ENCODE results near the gene CDC42. TPM values are rescaled to one million over a fixed set of nuclear protein-coding genes. Genes with fewer than 3 reads are reported as not detected.

Gene CDC42
- total RNA-seq, 2 donors from 2014 or later, result 39.9 to 72.1 TPM

GRCh38 chr1:22131875-22132486 lies 79.5 kb downstream of the CDC42 start:
- Histone ChIP-seq H3K4me3 (no peak overlapping the region), H3K9me3 (no peaks in the 10 kb centered on the region), H3K4me1 (peaks cover 8% of the 10 kb centered on the region), H3K27me3 (no peaks in the 10 kb centered on the region), H3K36me3 (replicated peaks in 1 of 2; ENCODE audit: insufficient read depth in 1 of 2, low read depth in 2 of 2) (no peaks in the 10 kb centered on the region), H3K27ac (no peak overlapping the region)
- intact Hi-C loops (cut with DNase I), result loop anchor here (10.0 kb wide), 1 partner anchor 283 kb away; no protein-coding TSS in a partner anchor
- TF ChIP-seq POLR2A (IDR thresholded peaks at IDR 0.05), result no peak
- peak; percentile 61 to 79 (median 77) for TF ChIP-seq CTCF (IDR thresholded peaks at IDR 0.05)
- 10 to 19% methylated on average over 6 to 10 of the region's 10 CpGs for WGBS, 2 donors
- DNase-seq (peak; percentile 49 to 75 (median 58)), ATAC-seq (peak; percentile 57)

GRCh38 chr1:22132517-22133235 lies 80.2 kb downstream of the CDC42 start:
- intact Hi-C loops (cut with DNase I), result loop anchor here (10.0 kb wide), 1 partner anchor 282 kb away; no protein-coding TSS in a partner anchor
- WGBS, 2 donors, result 59 to 89% methylated on average over 3 to 15 of the region's 15 CpGs
- Histone ChIP-seq H3K27ac (no peak overlapping the region), H3K36me3 (replicated peaks in 1 of 2; ENCODE audit: insufficient read depth in 1 of 2, low read depth in 2 of 2) (no peaks in the 10 kb centered on the region), H3K27me3 (no peaks in the 10 kb centered on the region), H3K9me3 (no peaks in the 10 kb centered on the region), H3K4me1 (peaks cover 8% of the 10 kb centered on the region), H3K4me3 (no peak overlapping the region)
- DNase-seq (peak in 1 of 4 donors; percentile 47), ATAC-seq (no peak)
- TF ChIP-seq POLR2A (IDR thresholded peaks at IDR 0.05) (no peak), CTCF (IDR thresholded peaks at IDR 0.05) (no peak)

- Histone ChIP-seq H3K4me1 (peaks cover 8% of the 10 kb centered on the region), H3K27ac (no peak overlapping the region), H3K36me3 (replicated peaks in 1 of 2; ENCODE audit: insufficient read depth in 1 of 2, low read depth in 2 of 2) (no peaks in the 10 kb centered on the region), H3K9me3 (no peaks in the 10 kb centered on the region), H3K4me3 (no peak overlapping the region), H3K27me3 (no peaks in the 10 kb centered on the region)
- DNase-seq, result no peak
- ATAC-seq, result no peak
- intact Hi-C loops (cut with DNase I), result loop anchor here (10.0 kb wide), 1 partner anchor 281 kb away; no protein-coding TSS in a partner anchor
- TF ChIP-seq CTCF (IDR thresholded peaks at IDR 0.05) (no peak), POLR2A (IDR thresholded peaks at IDR 0.05) (no peak)
- 78 to 94% methylated on average over 2 to 16 of the region's 16 CpGs for WGBS, 2 donors
Measured at GRCh38 chr1:22133247-22133930, 80.9 kb downstream of the CDC42 start.

GRCh38 chr1:22133931-22134324 lies 81.4 kb downstream of the CDC42 start:
- ATAC-seq (no peak), DNase-seq (no peak)
- Histone ChIP-seq H3K4me3 (no peak overlapping the region), H3K36me3 (replicated peaks in 1 of 2; ENCODE audit: insufficient read depth in 1 of 2, low read depth in 2 of 2) (no peaks in the 10 kb centered on the region), H3K27me3 (no peaks in the 10 kb centered on the region), H3K27ac (no peak overlapping the region), H3K9me3 (no peaks in the 10 kb centered on the region), H3K4me1 (peaks cover 8% of the 10 kb centered on the region)
- WGBS, 2 donors, result 65 to 77% methylated on average over 15 of the region's 15 CpGs
- intact Hi-C loops (cut with DNase I), result loop anchor here (10.0 kb wide), 1 partner anchor 281 kb away; no protein-coding TSS in a partner anchor
- TF ChIP-seq CTCF (IDR thresholded peaks at IDR 0.05), result no peak
- TF ChIP-seq POLR2A (IDR thresholded peaks at IDR 0.05), result no peak
